PFSK-1 (cell line): Measurements from ENCODE around the gene CACNA1C.

ENCODE experiments used
- POLR2AphosphoS5 ChIP-seq: IDR thresholded peaks from 2 replicates; pipeline ENCODE4 v1.6.1; 2012; ENCODE audit warnings: low read depth, mild to moderate bottlenecking, control low read depth, low read length, moderate library complexity
- TAF1 ChIP-seq: IDR thresholded peaks from 2 replicates; pipeline ENCODE4 v1.6.1; 2012; ENCODE audit warnings: low read length, control low read depth, borderline replicate concordance; ENCODE audit not compliant: insufficient read depth
- TF ChIP-seq, protein P1 (sequence below), 2 experiments: IDR thresholded peaks; 2 replicates each; pipeline versions ENCODE4 v1.6.1 to v1.8.0; 2011 to 2012; ENCODE audit warnings: low read depth in 2 of 2, low read length in 2 of 2, control low read depth in 1 of 2, inconsistent platforms in 1 of 2, mild to moderate bottlenecking in 1 of 2, moderate library complexity in 1 of 2; ENCODE audit not compliant: insufficient read depth in 1 of 2

DNA sequence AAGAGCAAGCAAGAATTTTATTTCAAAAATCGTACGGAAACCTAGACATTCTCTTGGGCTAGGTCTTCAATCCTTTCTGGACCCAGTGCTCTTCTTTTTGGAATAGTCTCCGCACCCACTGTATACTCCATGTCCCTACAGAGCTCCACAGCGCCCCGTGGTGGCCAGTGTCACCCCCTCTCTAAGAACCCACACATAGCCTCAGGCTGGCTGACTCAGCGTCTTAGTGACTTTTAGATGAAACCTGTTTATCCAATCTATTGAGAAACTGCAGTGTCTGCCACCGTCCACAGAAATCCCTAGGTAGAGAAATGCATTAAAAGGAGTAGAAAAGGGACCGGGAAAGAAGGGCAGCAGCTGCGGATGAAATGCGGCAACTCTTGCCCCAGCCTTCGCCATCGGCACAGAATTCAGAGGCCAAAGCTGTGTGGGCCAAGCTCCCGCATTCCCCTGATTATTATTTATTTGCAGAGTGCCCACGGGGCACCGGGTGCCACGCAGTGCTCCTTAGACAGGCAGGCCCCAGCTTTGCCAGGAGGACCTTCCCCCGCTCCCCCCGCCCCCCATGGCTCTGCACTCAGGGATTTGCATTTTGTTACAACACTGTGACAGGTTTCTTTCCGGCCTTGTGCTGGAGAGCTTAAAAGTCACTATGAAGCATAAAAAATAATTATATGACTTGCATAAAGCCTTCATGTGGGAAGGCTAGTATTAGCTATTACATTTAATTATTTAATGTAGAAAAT is 571.9 kb downstream of the CACNA1C start:
- no peak for TF ChIP-seq POLR2AphosphoS5
- no peak for TF ChIP-seq TAF1
- TF ChIP-seq, protein P1, sequence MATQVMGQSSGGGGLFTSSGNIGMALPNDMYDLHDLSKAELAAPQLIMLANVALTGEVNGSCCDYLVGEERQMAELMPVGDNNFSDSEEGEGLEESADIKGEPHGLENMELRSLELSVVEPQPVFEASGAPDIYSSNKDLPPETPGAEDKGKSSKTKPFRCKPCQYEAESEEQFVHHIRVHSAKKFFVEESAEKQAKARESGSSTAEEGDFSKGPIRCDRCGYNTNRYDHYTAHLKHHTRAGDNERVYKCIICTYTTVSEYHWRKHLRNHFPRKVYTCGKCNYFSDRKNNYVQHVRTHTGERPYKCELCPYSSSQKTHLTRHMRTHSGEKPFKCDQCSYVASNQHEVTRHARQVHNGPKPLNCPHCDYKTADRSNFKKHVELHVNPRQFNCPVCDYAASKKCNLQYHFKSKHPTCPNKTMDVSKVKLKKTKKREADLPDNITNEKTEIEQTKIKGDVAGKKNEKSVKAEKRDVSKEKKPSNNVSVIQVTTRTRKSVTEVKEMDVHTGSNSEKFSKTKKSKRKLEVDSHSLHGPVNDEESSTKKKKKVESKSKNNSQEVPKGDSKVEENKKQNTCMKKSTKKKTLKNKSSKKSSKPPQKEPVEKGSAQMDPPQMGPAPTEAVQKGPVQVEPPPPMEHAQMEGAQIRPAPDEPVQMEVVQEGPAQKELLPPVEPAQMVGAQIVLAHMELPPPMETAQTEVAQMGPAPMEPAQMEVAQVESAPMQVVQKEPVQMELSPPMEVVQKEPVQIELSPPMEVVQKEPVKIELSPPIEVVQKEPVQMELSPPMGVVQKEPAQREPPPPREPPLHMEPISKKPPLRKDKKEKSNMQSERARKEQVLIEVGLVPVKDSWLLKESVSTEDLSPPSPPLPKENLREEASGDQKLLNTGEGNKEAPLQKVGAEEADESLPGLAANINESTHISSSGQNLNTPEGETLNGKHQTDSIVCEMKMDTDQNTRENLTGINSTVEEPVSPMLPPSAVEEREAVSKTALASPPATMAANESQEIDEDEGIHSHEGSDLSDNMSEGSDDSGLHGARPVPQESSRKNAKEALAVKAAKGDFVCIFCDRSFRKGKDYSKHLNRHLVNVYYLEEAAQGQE (IDR thresholded peaks at IDR 0.05; ENCODE audit: insufficient read depth in 1 of 2, low read depth in 2 of 2, low read length in 2 of 2) = no peak
